OCI-LY7 (cell line): Measurements from ENCODE around the gene TBPL1. TPM values are rescaled to one million over a fixed set of nuclear protein-coding genes. Genes with fewer than 3 reads are reported as not detected.

ENCODE experiments used
- BruUV-seq: library from RNA; stranded (reverse); fragments of 400-500 nt; replicated peaks from 2 replicates; lab custom pipeline; 2021; lab: Mats Ljungman, UMichigan
- CTCF ChIA-PET: fragments of 300-600 bp; sonication (Branson Sonifier 250); formaldehyde crosslinking; loops from one replicate; lab custom pipeline; 2022; ENCODE audit warnings: antibody characterized with exemption; ENCODE audit not compliant: unreplicated experiment; lab: Charles Lee
- POLR2A ChIA-PET: fragments of 300-600 bp; sonication (Branson Sonifier 250); formaldehyde crosslinking; loops from one replicate; lab custom pipeline; 2022; ENCODE audit warnings: antibody characterized with exemption; lab: Charles Lee
- DNase-seq: peaks from one replicate; pipeline ENCODE4 v3.0.0-alpha.2; 2015; ENCODE audit warnings: low spot score
- H2AFZ ChIP-seq: fragments of 200-600 bp; sonication (generic), shearing (Covaris generic); 2 replicates; pipeline ENCODE4 v1.6.1; 2014; ENCODE audit warnings: mild to moderate bottlenecking, antibody characterized with exemption, low read length, moderate library complexity
- H3K27ac ChIP-seq: fragments of 200-600 bp; sonication (generic); 2 replicates; pipeline ENCODE4 v1.5.1; 2014; ENCODE audit warnings: mixed run types, low read depth, mild to moderate bottlenecking, moderate library complexity, low read length, inconsistent platforms; ENCODE audit not compliant: poor library complexity, severe bottlenecking
- H3K36me3 ChIP-seq: fragments of 200-600 bp; sonication (generic); 2 replicates; pipeline ENCODE4 v1.6.1; 2014; ENCODE audit warnings: mild to moderate bottlenecking, antibody characterized with exemption, low read length, moderate library complexity, mixed read lengths; ENCODE audit not compliant: insufficient read depth
- H3K4me1 ChIP-seq: fragments of 200-600 bp; sonication (generic); 2 replicates; pipeline ENCODE4 v1.5.1; 2014; ENCODE audit warnings: mild to moderate bottlenecking, low read length; ENCODE audit not compliant: insufficient read depth, poor library complexity, severe bottlenecking
- H3K4me2 ChIP-seq: fragments of 200-600 bp; sonication (generic); 2 replicates; pipeline ENCODE4 v1.6.1; 2014; ENCODE audit warnings: mild to moderate bottlenecking, low read length
- H3K4me3 ChIP-seq: fragments of 200-600 bp; sonication (generic); 2 replicates; pipeline ENCODE4 v1.5.1; 2014; ENCODE audit warnings: mild to moderate bottlenecking, low read depth, low read length; ENCODE audit not compliant: poor library complexity, severe bottlenecking
- H3K79me2 ChIP-seq: fragments of 200-600 bp; sonication (generic); 2 replicates; pipeline ENCODE4 v1.6.1; 2016; ENCODE audit warnings: low read depth, mild to moderate bottlenecking, low read length, moderate library complexity, mixed read lengths; ENCODE audit not compliant: insufficient read depth
- H3K9me2 ChIP-seq: fragments of 200-600 bp; sonication (generic); 2 replicates; pipeline ENCODE4 v1.6.1; 2016; ENCODE audit warnings: mild to moderate bottlenecking, low read length, mixed read lengths; ENCODE audit not compliant: insufficient read depth
- H3K9me3 ChIP-seq: fragments of 200-600 bp; sonication (generic); 2 replicates; pipeline ENCODE4 v1.6.1; 2014; ENCODE audit warnings: mild to moderate bottlenecking, mixed run types, low read length, mixed read lengths
- H4K20me1 ChIP-seq: fragments of 200-600 bp; sonication (generic); 2 replicates; pipeline ENCODE4 v1.6.1; 2014; ENCODE audit warnings: mild to moderate bottlenecking, antibody characterized with exemption, low read length, moderate library complexity, mixed read lengths; ENCODE audit not compliant: insufficient read depth
- CTCF ChIP-seq: fragments of 200-600 bp; sonication (generic); conservative IDR thresholded peaks from 2 replicates; pipeline ENCODE4 v1.5.1; 2014; ENCODE audit warnings: mild to moderate bottlenecking, antibody characterized with exemption, low read length, moderate library complexity, mixed read lengths
- EZH2phosphoT487 ChIP-seq: fragments of 200-600 bp; sonication (generic); IDR thresholded peaks from 2 replicates; pipeline ENCODE4 v1.6.1; 2018; ENCODE audit warnings: low read depth, borderline replicate concordance, mild to moderate bottlenecking, mixed run types, antibody characterized with exemption, low read length, moderate library complexity, mixed read lengths
- intact Hi-C: fragments of 100-400 bp; cut with micrococcal nuclease; formaldehyde crosslinking; loops from one replicate; pipeline ENCODE4 v1.10.0; 2022; ENCODE audit not compliant: unreplicated experiment
- total RNA-seq, 2 experiments: library from RNA; depleted of rRNA in 1 of 2; stranded (reverse); fragments of >200 nt in 1 of 2; shearing (Covaris generic) in 1 of 2; gene quantifications; 2 replicates each; pipeline ENCODE4 v1.2.3, GENCODE V29; 2014 to 2022

Gene TBPL1
- total RNA-seq, 2 experiments from 2014 or later = 27.8 to 47.7 TPM

- Histone ChIP-seq H3K27ac (no peak overlapping the region), H2AFZ (peak overlapping the region; percentile 71), H3K79me2 (no peaks in the 10 kb centered on the region), H3K4me2 (no peak overlapping the region), H3K4me1 (peaks cover 10% of the 10 kb centered on the region), H3K9me2 (no peaks in the 10 kb centered on the region), H3K4me3 (no peak overlapping the region), H3K9me3 (no peaks in the 10 kb centered on the region), H3K36me3 (no peaks in the 10 kb centered on the region), H4K20me1 (no peaks in the 10 kb centered on the region)
- CTCF ChIA-PET = interaction anchor here (0.8 kb wide), 1 partner anchor 18 kb away, joined by 3 read pairs; no protein-coding TSS in a partner anchor
- no peak for TF ChIP-seq EZH2phosphoT487
- TF ChIP-seq CTCF = no peak
- intact Hi-C loops = no loop called here
- no peak for DNase-seq
- POLR2A ChIA-PET = interaction anchor here (0.6 to 1.7 kb wide), 3 partner anchors 28 to 59 kb away, joined by 3 to 5 read pairs (median 5); no protein-coding TSS in a partner anchor
- BruUV-seq = no TSS peak
Observed at GRCh38 chr6:134020968-134021367, 67.9 kb downstream of the TBPL1 start.

DNA sequence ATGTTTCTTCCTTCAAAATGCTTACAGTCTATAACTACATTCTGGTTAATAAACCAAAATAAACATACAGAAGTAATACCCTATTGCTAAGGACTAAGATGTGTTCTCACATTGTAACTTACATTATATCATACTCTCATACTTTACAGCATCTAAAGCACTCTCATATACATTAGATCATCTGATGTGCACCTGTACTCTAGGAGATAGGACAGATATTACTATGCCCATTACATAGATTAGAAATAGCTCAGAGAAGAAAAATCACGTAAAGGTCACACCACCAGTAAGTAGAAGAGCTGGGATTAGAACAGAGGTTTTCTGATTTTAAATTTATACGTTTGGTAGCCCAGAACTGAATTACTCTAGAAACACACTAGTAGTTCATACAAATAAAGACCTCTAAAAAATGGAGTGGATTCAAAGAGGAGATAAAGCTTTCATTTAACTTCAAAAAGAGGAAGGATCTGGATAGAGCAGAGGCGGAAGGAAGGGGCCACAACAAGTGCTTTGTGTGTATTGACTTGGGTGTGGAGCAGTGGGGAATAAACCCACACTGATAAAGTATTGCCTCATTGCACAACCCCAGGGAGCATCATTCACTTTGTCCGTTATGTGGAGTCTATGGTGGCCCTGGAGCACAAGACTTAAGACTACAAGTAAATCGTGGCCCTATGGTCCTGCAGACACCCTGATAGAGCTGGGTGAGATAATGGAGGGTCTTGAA is 68.5 kb downstream of the TBPL1 start:
- no peaks in the 10 kb centered on the region for H4K20me1 ChIP-seq
- peak overlapping the region; percentile 22; the same call in 1 of the 2 replicates for H3K4me2 ChIP-seq
- CTCF ChIA-PET = interaction anchor here (0.8 kb wide), 1 partner anchor 18 kb away, joined by 3 read pairs; no protein-coding TSS in a partner anchor
- DNase-seq = peak; percentile 30
- no peaks in the 10 kb centered on the region for H3K36me3 ChIP-seq
- intact Hi-C loops = no loop called here
- H3K9me2 ChIP-seq = no peaks in the 10 kb centered on the region
- H3K79me2 ChIP-seq = no peaks in the 10 kb centered on the region
- no TSS peak for BruUV-seq
- H3K4me1 ChIP-seq = peaks cover 10% of the 10 kb centered on the region
- no peak overlapping the region for H3K27ac ChIP-seq
- no peak overlapping the region for H3K4me3 ChIP-seq
- no peaks in the 10 kb centered on the region for H3K9me3 ChIP-seq
- peak overlapping the region; percentile 71; the same call in 1 of the 2 replicates for H2AFZ ChIP-seq
- no peak for TF ChIP-seq EZH2phosphoT487
- TF ChIP-seq CTCF = no peak
- POLR2A ChIA-PET = interaction anchor here (0.7 to 1.7 kb wide), 5 partner anchors 15 to 137 kb away, joined by 3 to 5 read pairs (median 3); no protein-coding TSS in a partner anchor
